ENCODE data around the gene HK2.

DNA sequence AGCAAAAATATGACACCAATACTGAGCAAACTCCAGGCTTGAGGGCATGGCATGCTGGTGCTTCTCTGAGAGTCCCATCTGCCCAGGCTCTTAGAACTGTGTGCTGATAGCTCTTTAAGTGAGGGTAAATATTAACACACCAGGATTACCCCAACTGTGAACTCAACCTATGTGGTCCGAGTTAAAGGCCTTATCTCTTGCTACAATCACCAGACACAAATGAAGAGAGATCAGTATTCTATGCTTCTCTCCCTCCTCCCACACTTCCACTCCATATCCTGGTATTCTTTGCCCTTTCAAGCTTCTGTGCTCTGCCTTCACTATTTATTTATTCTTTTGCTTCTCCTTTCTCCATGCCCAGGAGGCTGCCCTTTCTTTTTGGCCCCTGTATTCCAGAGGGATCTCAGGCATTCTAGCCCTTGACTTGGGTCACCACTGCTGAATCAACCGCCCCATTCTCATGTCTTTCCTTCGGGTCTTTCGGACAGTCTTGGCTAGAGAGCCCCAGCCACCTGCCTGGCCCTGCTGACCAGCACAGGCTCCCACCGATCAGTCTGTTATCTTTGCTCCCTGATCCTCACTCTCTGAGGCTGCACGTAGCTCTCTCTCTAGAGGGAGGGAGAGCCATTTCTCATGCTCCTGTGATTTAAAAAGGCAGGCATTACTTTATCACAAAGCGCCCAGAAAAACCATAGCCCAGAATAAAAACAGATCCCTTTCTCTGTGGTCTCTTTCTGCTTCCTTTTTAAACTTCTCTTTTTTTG lies 17.2 kb upstream of the HK2 start:
- TF ChIP-seq POLR2A (IDR thresholded peaks at IDR 0.05): no peak
- TF ChIP-seq, protein P1, sequence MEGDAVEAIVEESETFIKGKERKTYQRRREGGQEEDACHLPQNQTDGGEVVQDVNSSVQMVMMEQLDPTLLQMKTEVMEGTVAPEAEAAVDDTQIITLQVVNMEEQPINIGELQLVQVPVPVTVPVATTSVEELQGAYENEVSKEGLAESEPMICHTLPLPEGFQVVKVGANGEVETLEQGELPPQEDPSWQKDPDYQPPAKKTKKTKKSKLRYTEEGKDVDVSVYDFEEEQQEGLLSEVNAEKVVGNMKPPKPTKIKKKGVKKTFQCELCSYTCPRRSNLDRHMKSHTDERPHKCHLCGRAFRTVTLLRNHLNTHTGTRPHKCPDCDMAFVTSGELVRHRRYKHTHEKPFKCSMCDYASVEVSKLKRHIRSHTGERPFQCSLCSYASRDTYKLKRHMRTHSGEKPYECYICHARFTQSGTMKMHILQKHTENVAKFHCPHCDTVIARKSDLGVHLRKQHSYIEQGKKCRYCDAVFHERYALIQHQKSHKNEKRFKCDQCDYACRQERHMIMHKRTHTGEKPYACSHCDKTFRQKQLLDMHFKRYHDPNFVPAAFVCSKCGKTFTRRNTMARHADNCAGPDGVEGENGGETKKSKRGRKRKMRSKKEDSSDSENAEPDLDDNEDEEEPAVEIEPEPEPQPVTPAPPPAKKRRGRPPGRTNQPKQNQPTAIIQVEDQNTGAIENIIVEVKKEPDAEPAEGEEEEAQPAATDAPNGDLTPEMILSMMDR (IDR thresholded peaks at IDR 0.05): no peak
- TF ChIP-seq POLR2AphosphoS5 (IDR thresholded peaks at IDR 0.05): no peak

Measured in prostate gland (tissue), 2 donors.